ENCODE results near the gene RHBDL1. TPM values are rescaled to one million over a fixed set of nuclear protein-coding genes. Genes with fewer than 3 reads are reported as not detected.

RHBDL1 gene
- total RNA-seq (2014; rRNA removed; shearing (Covaris generic)): 7.8 and 8.2 TPM in 2 replicates

DNA sequence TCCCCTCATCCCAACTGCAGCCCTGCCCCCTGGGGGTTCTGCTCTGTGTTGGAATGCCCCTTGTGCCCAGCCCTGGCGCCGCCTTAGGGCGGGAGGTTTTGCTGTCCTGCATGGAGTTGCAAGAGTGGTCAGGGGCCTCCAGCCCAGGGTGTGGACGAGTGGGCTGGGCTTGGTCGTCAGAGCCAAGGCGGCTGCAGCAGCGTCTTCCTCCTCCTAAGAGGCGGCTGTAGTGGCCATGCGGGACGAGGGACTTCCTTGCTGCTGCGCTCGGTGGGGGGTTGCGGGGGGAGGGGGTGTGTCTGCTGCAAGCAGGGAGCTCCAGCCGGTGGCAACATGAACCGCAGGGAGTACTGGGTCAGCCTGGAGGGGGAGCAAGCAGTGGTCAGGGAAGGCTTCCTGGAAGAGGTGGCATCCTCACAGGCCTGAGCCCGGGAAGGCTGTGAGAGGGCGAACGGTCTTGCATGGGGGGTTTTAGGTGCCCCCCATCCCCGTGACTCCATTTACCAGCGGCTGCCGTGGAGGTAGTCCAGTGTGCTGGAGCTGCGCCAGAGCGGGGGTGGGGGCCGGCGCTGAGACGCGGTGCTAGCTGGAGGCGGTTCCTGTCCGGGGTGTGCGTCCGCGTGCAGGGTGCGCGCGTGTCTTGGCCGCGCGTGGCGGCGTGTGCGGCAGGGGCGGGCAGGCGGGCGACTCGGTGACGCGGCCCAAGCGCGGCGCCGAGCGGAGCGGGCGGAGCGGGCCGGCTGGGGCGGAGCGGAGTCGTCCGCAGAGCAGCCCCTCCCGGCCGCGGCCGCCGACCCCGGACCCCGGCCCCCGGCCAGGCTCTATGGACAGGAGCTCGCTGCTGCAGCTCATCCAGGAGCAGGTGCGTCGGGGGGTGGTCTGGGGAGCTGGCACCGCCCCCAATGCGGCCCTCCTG, at the start of gene RHBDL1:
TSS of gene RHBDL1 (plus strand) at position 704 of the 916 bp plus-strand sequence. CDS start at position 824, 120 bp downstream.
- peak; percentile 42 for DNase-seq (ENCODE audit: low spot score)

DNA sequence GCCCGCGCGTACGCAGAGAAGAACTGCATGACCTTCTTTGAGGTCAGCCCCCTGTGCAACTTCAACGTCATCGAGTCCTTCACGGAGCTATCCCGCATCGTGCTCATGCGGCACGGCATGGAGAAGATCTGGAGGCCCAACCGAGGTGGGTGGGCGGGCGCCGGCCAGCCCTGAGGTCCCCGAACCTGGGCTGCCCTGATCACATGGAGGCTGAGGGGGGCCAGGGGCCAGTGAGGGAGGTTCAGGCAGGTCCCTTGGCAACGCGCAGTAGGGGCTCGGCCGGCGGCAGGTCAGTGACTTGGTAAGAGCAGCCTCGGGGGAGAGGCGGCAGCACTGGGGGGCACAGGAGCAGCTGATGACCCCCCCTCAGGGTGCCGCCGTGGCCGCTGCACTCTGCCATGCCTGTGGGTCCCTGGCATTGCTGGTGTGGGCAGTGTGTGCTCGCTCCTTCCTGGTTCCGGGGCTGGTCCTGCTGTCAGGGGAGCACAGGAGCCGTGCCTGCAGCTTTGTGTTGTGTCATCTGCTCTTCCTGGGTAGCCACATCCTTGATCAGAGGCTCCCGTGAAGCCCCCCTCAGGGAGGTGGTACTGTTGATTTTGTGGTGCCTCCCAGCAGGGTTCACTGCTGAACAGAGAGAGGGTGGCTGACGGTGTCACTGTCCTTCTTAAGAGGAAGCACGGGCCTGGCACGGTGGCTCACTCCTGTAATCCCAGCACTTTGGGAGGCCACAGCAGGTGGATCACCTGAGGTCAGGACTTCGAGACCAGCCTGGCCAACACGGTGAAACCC, 49.3 kb upstream of the RHBDL1 start:
- DNase-seq (ENCODE audit: low spot score): no peak

DNA sequence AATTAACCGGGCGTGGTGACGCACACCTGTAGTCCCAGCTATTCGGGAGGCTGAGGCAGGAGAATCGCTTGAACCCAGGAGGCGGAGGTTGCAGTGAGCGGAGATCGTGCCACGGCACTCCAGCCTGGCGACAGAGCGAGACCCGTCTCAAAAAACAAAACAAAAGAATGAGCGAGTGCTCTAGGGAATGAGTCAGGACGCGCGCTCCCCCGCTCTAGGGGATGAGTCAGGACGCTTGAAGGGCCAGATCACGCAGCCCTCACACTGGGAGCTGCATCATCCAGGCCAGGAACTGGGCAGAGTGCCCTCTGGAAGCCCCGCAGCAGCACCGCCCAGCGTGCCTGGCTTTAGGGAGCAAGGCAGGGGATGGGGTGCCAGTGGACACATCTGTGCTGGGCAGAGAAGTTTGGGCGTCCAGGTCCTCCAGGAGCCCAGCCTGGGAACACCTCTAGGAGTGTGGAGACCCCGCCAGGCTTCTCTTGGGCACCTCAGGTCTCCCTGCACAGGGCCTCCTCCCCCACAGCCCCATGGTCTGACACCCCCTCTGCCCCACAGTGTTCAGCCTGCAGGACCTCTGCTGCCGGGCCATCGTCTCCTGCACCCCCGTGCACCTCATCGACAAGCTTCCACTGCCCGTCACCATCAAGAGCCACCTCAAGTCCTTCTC, 48.6 kb upstream of the RHBDL1 start:
- DNase-seq (ENCODE audit: low spot score): peak; percentile 84

DNA sequence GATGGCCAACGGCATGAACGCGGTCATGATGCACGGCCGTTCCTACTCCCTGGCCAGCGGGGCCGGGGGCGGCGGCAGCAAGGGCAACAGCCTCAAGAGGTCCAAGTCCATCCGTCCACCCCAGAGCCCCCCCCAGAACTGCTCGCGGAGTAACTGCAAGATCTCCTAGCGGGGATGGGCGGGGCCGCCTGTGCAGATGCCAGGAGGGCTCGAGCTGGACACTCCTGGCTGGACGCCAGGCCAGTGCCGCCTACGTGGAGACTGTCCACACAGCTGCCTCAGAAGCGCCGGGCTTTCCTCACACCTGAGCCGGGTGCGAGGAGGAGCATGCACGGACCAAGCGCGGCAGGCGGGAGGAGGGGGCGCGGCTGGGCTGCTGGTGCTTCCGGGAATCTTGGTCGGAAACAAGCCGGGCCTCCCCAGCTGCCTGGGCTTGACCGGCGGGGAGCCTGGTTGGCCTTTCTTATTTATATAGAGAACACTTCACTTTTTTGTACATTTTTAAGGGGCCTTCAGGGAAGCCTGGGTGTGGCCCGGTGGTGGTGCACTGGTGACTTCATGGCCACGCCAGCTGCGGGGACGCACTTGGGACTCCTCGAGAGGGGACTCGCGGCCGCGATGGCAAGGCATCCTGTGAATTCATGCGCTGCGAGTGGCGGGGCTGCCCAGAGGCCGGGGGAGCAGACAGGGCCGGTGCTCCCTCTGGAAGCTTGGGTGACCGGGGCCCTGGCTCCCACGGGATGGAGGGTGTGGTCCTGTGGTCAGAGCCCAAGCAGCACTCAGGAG, 47.8 kb upstream of the RHBDL1 start:
- peak; percentile 85 for DNase-seq (ENCODE audit: low spot score)

DNA sequence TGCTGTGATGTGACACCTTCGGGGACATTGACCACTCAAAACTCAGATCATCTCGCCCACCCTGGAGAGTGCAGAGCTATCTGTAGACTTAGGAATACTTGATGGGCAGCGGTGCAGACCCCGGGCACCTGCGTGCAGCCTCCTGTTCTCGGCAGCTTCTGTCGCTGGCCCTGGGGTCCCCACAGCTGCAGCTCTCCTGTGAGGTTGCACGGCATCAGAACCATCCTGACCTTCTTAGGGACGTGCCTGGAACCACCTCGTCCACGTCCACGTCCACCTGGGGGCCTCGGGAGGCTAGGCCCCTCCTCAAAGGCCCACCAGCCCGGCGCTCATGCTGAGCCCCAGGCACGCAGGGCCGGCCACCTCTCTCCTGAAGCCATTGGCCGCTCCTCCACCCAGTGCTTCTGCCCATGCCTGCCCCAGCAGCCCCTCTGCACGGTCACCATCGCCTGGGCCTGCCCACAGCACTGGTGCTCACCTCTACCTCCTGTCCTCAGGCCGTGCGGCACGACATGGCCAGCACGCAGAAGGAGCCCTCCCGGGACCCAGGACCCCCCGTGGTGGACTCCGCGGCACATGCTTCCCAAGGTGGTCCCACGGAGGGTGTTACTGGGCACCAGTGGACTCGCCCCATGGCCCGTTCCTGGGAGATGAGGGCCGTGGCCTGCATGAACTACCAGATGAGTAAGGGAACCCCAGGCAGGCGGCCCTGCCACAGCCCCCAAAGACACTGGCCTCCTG, 47.0 kb upstream of the RHBDL1 start:
- DNase-seq (ENCODE audit: low spot score): no peak

DNA sequence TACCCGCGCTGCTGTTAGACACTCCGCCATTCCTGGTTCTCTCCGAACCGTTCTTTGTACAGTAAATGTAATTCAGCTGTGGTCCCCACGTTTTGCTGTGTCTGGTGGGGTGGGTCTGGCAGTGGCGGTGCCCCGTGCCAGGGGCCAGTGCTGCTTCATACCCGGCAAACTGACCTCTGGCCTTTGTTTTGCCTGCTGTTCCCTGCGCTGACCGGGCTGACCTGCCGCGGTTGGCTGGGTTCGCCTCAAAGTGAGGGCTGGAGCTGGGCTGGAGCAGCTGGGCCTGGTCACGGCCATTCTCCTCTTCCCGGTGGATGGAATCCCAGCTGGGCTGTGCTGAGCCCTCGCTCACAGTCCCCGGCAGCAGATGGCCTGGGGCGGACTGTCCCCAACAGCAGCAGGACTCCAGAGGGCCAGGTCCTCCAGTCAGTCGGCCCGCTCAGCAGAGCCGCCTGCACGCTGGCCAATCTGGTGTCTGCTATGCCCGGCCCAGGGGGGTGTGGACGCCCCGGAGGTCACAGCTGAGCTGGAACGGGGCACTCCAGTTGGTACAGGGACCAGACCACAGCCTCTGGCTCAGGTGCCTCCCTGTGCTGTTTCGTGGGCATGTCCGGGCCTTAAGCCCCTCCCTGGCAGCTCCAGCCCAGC, 46.2 kb upstream of the RHBDL1 start:
- no peak for DNase-seq (ENCODE audit: low spot score)

DNA sequence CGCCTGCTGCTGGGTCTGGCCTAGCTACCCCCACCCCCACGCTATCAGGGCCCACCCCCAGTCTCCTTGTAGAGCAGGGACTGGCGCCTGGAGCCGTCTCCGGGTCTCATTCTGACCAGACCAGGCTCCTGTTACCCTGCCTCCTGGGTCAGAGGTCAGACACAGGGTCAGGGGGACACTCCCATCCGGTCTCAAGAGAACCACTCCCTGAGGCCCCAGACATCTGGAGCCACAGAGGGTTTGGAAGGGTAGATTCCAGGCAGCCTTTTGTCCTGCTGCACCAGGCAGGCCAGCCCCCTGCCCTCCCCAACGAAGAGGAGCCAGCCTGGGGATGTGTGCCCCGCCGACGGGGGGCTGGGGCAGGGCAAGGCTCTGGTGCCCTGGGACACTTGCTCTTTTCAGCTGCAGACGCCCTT, 45.6 kb upstream of the RHBDL1 start:
- DNase-seq (ENCODE audit: low spot score): no peak

DNA sequence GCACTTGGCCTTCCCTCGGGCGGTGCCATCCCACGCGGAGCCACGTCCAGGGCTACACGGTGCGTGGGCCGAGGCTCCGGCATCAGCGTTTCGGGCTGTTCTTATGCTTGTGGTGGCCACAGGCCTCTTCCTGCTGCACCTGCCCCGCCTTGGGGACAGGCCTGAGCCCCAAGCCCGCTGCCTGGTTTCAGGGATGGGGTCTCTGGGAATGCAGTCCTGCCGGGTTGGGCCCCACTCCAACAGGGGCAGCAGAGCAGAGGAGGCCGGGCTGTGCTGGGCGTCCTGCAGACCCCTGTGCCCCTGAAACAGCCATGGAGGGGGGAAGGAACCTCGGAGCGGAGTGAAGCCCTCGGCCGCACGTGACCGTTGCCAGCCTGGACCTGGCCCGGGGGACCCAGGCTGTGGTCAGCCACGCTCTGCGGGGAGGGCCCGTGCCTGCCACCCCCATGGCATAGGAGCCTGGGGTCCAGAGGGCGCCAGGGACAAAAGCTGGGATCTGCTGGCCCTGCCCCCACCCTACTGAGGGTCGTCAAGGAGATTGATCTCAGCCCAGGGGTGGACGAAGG, 45.1 kb upstream of the RHBDL1 start:
- no peak for DNase-seq (ENCODE audit: low spot score)

DNA sequence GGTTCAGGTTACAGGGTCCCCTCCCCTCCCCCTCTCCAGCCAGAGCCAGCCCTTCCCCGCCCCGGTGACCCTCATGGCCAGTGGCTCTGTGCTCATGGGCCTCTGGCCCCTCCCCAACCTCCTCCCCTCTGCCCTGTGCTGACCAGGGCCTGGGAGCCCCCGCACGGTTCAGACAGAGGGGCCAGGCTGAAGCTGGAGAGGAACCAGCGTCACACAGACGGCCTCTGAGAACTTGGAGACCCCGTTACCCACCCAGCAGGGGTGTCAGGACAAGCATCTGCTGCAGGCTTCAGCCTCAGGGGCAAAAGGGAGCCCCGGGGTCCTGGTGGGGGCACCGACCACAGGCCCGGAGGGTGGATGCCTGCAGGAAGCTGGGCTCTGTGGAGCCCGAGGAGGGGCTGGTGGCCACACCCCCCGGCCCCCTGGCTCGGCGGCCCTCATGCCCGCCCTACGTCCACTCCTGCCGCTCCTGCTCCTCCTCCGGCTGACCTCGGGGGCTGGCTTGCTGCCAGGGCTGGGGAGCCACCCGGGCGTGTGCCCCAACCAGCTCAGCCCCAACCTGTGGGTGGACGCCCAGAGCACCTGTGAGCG, 44.6 kb upstream of the RHBDL1 start, which contains the start of gene WFIKKN1:
TSS of gene WFIKKN1 (plus strand) at position 171 of the 591 bp plus-strand sequence. CDS start at position 440, 269 bp downstream.
- peak; percentile 63 for DNase-seq (ENCODE audit: low spot score)

DNA sequence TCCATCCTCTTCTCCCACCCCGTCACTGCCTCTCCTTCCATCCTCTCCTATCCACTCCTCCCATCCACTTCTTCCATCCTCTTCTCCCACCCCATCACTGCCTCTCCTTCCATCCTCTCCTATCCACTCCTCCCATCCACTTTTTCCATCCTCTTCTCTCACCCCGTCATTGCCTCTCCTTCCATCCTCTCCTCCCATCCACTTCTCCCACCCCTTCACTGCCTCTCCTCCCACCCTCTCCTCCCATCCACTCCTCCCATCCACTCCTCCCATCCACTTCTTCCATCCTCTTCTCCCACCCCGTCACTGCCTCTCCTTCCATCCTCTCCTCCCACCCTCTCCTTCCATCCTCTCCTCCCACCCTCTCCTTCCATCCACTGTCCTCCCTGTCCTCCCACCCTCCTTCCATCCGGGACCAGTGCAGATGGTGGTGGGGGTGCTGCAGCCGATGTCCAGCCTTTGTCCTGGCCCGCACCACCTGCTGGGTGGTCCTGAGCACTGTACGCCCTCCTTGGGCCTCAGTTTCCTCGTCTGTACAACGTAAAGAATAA, 43.6 kb upstream of the RHBDL1 start:
- DNase-seq (ENCODE audit: low spot score): no peak

DNA sequence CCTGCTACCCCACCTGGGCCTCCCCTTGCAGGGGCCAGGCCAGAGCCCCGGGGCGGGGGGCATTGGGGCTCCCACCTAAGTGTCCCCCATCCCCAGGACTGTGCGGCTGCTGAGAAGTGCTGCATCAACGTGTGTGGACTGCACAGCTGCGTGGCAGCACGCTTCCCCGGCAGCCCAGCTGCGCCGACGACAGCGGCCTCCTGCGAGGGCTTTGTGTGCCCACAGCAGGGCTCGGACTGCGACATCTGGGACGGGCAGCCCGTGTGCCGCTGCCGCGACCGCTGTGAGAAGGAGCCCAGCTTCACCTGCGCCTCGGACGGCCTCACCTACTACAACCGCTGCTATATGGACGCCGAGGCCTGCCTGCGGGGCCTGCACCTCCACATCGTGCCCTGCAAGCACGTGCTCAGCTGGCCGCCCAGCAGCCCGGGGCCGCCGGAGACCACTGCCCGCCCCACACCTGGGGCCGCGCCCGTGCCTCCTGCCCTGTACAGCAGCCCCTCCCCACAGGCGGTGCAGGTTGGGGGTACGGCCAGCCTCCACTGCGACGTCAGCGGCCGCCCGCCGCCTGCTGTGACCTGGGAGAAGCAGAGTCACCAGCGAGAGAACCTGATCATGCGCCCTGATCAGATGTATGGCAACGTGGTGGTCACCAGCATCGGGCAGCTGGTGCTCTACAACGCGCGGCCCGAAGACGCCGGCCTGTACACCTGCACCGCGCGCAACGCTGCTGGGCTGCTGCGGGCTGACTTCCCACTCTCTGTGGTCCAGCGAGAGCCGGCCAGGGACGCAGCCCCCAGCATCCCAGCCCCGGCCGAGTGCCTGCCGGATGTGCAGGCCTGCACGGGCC, 42.8 kb upstream of the RHBDL1 start:
- no peak for DNase-seq (ENCODE audit: low spot score)

DNA sequence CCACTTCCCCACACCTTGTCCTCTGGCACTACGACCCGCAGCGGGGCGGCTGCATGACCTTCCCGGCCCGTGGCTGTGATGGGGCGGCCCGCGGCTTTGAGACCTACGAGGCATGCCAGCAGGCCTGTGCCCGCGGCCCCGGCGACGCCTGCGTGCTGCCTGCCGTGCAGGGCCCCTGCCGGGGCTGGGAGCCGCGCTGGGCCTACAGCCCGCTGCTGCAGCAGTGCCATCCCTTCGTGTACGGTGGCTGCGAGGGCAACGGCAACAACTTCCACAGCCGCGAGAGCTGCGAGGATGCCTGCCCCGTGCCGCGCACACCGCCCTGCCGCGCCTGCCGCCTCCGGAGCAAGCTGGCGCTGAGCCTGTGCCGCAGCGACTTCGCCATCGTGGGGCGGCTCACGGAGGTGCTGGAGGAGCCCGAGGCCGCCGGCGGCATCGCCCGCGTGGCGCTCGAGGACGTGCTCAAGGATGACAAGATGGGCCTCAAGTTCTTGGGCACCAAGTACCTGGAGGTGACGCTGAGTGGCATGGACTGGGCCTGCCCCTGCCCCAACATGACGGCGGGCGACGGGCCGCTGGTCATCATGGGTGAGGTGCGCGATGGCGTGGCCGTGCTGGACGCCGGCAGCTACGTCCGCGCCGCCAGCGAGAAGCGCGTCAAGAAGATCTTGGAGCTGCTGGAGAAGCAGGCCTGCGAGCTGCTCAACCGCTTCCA, 42.0 kb upstream of the RHBDL1 start:
- DNase-seq (ENCODE audit: low spot score): no peak

DNA sequence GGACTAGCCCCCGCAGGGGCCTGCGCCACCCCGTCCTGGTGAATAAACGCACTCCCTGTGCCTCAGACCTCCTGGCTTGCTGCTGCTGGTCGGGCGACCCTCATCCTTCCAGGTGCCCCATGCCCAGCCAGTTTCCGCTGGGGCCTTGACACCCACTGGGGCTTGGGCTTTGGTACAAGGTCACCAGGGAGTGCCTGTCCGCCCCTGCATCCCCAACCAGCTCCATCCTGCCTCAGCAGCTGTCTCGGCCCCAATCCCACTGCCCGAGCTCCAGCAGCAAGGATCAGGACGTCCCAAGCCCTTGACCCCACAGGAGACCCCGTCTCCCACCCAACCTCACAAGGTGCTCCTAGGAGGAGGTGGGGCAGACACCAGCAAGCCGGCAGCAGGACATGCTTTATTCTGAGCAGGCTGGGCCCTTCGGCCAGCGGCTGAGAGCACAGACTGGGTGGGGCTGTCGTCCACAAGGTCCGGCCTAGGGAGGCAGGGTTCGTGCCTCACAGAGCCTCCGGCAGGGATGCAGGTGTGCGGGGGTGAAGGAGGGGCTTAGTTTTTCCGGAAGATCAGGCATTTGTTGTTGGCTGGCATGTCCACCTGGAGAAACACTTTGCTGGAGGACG, 41.3 kb upstream of the RHBDL1 start:
- DNase-seq (ENCODE audit: low spot score): no peak

DNA sequence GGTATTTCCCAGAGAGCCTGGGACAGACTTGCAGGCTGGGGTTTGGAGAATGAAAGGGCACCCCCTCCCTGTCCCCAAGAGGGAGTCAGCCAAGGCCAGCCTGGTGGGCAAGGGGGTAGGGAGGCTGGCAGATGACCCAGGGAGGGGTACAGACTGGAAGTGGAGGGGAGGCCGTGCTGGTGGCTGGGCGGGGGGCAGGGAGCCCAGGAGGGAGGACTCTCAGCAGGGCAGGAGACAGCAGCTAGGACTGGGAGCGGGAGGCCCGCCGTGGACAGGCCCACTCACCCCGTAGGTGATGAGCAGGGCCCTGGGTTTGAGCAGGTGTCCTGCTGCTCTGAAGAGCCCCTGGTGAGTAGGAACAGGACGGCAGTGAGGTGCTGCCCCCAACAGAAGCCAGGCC, 40.5 kb upstream of the RHBDL1 start:
- no peak for DNase-seq (ENCODE audit: low spot score)

DNA sequence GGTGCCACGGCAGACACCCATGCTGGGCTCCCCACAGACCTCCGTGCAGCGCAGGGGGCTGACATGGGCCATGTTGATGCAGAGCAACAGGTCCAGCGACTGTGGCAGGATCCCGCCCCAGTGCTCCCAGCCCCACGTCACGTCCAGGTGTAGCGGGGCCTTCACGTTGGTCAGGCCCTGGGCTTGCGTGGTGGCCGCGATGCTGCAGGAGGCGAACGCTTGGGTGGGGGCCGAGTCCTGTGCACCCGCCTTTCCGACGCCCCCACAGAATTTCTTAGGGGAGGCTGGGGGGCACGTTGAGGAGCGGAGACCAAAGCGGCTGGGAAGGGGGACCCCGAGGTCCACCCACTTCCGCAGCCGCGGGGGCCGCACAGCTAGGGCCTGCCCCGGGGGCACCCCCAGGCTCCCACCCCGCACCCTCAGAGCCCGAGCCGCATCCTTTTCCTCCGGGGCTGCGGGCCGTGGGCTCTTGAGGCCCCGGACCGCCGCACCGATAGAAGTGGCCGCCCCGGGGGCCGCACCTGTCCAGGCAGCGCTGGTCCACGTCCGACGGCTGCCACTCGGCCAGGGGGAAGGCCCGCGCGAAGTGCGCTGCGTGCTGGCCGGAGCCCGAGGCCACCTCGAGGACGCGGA, 39.8 kb upstream of the RHBDL1 start:
- DNase-seq (ENCODE audit: low spot score): peak; percentile 29

All from HT-29 (cell line).